Inflammatory macrophage treated with lipopolysaccharide for 1 hour (primary cell): Measurements from ENCODE around the gene CCDC148.
A peak's percentile ranks its signal among the peaks of the same experiment; 100 is the strongest.
"Not testable (repeated sequence)": the region's sequence is repeated elsewhere in the genome, so short reads cannot be mapped to it uniquely, and the experiment has no call there.

Source experiments
- DNase-seq, 2 donors: peaks; one replicate each; pipeline ENCODE4 v3.0.0-alpha.2; 2020 to 2022

CCDC148 gene

DNA sequence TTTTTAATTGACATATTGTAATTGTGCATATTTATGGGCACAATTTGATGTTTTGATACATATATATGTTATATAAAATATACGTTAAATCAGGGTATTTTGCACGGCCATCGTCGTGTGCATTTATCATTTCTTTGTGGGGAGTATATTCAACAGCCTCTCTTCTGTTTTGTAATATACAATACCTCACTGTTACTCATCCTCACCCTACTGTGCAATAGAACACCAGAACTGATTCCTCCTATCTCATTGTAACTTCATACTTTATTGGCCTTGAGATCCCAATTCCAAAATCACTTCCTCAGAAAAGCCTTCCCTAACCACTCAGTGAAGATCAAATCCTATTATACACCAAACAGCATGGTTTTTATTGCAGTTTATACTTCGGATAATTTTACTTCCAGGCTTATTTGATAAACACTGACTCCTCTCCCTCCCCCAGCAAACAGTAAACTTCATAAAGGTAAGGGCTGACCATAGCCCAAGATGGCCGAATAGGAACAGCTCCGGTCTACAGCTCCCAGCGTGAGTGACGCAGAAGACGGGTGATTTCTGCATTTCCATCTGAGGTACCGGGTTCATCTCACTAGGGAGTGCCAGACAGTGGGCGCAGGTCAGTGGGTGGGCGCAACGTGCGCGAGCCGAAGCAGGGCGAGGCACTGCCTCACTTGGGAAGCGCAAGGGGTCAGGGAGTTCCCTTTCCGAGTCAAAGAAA lies 105.6 kb downstream of the CCDC148 start:
- DNase-seq: not testable (repeated sequence)

DNA sequence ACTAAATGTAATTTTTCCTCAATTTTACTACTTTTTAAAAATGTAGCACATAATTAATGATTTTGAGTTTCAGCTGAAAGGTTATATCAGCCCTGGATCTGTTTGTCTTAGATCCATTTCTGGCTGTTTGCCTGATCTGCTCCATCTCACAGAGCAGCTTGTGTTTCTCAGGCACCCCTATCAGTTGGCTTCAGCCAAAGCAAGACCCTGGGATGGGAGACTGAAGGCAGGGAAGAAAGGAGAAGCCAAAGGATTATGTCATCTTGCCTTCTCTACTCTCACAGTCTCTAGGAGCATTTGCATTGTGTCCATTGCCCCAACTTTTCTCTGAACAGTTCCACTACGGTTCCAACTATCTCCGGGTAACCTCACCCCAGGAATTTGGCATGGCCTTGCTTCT lies 110.5 kb downstream of the CCDC148 start:
- no peak for DNase-seq

DNA sequence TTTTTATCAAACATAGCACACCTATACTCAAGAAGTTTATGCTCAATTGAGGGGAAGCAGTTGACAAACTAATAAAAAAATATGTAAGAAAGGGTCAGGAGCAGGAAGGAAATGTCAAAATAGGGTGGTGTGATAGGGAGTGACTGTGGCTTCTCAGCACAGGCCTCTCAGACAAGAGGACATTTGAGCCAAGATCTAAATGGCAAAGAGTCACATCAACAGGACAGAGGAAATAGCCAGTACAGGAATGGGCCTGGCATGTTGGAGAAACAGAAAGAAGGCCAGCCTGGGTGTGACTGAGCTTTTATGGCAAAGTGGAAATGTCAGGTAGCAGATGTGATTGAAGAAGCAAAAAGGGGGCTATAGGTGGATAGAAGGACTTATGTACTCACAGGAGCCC lies 117.0 kb downstream of the CCDC148 start:
- no peak for DNase-seq

DNA sequence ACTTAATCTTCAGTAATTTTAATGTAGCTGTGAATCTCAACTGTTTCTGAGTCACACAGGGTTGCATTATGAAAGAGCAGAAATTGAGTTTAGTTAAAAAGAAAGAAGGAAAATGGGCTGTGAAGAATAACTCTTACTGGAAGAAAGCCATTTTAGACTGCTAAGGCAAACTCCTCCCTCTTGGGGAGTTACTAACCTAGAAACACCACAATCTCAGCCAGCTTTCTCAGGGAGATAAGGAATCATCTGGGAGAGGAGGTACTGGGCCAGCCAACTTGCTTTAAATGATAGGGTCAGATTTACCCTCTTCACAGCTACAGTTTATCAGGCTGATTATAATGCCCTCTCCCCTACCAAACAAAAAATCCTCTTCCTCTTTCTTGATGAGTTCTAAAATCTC lies 119.5 kb downstream of the CCDC148 start:
- no peak for DNase-seq

DNA sequence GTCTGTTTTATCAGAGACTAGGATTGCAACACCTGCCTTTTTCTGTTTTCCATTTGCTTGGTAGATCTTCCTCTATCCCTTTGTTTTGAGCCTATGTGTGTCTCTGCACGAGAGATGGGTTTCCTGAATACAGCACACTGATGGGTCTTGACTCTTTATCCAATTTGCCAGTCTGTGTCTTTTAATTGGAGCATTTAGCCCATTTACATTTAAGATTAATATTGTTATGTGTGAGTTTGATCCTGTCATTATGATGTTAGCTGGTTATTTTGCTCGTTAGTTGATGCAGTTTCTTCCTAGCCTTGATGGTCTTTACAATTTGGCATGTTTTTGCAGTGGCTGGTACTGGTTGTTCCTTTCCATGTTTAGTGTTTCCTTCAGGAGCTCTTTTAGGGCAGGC lies 124.8 kb downstream of the CCDC148 start:
- DNase-seq: not testable (repeated sequence)

DNA sequence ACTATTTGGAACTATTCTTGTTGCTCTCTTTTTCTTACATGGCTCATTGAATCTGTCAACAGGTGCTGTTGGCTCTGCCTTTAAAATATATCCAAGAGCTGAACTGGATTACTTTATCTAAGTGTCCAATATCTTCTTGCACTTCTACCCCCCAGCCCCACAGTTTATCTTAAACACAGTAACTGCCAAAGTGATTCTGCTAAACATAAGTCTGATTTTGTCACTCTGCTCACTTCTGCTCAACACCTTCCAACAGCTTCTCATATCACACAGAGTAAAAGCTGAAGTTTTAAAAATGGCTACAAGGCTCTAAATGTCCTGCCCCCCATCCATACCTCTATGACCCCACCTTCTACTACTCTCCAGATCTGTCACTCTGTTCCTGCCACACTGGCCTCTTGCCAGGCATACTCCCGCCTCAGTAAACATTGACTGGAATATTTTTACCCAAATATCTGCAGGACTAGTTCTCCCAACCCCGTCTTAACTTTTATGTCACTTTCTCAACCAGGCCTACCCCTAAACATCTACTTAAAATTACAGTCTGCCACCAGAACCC lies 130.7 kb downstream of the CCDC148 start:
- no peak for DNase-seq

DNA sequence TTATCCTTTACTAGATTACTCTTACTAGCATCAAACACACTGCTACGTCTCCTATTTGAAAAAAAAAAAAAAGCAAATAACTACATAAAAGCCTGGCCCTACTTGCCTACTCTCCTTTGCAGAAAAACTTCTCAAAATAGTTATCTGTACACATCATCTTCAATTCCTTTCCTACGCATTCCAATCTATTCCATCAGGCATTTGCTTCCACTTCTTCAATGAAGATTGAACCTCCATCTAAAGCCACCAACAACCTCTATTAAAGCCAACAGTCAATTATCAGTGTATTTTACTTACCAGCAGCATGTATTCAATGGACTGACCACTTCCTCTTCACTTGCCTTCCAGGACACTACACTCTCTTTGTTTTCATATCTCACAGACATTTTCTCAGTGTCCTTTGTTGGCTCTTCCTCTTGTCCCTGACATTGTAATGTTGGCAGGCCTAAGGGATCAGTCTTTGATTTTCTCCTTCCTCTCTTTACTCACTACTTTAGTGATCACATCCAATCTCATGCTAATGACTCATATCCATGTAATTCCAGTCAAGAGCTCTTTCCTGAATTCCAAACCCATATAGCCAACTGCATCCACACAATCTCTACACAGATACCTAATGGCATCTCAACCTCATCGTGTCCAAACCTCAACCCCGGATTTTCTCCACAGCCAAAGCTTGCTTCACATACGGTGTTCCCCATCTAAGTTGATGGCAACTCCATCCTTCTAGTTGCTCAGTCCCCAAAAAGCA lies 131.3 kb downstream of the CCDC148 start:
- no peak for DNase-seq

DNA sequence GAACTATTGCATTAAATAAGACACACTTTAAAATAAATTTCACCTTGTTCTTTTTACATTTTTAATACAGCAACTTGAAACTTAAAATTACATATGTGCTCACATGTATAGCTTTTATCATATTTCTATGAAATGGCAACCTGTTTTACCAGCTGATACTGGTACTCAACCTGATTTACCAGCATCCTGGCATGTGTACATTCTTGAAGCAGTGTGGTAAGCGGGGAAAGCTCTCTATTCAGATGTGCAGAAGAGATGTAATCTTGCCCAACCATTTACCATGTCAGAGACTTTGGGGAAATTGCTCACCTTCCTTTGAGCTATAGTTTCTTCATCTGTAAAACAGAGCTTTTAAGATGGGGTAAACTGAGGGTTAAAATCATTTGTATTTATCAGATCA lies 133.2 kb downstream of the CCDC148 start:
- DNase-seq: no peak

DNA sequence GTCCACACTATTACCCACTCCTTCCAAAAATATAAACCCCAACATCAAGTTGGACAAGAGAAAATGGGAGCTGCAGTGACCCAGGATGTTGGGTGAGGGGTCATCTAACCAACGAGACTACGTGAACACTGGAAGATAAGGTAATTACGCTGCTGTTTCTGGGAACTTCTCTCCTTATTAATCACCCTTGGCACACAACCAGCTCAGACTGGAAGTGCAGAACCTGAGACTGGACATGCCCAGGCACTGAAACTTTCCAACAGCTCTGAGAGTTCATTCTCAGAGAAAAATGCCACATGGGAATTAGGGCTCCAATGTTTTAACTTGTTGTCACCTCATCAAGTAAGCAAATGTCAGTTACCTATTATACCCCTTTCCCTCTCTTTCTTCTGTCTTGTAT lies 135.3 kb downstream of the CCDC148 start:
- DNase-seq: no peak

DNA sequence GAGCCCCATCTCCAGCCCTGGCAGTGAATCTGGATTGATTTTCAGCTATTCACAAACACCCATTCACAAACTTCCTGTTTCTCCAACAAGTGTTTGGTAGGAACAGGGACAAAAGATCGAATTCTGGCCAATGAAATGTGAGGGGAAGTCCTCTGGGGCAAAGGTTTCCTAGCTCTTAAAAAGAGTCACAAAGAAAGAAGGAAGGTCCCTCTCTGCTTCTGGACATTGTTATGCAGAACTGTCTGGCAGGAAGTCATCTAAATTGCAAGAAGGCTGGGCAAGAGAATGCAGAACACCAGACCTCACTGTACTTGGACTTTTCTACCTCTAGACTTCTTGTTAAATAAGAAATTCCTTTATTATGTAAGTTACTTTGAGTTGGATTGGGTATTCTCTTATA lies 137.3 kb downstream of the CCDC148 start:
- DNase-seq: peak; percentile 28 to 60

DNA sequence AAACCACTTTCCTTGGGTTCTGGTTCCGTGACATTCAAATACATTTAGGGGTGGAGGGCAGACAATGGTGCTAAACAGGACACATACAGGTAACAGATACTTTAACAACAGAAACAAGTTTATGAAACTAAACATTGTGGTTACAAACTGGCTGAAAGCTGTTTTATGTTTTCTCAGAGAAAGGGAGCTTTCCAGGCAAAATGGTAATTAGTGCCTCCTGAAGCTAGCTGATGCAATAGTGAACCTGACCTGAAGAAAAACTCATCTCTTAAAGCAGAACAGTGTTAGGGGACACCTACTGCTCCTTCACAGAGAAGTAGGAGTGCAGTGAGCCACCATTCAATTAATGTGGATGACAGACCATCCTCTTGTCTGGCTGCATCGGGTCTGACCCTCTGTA lies 138.9 kb downstream of the CCDC148 start:
- DNase-seq: no peak

DNA sequence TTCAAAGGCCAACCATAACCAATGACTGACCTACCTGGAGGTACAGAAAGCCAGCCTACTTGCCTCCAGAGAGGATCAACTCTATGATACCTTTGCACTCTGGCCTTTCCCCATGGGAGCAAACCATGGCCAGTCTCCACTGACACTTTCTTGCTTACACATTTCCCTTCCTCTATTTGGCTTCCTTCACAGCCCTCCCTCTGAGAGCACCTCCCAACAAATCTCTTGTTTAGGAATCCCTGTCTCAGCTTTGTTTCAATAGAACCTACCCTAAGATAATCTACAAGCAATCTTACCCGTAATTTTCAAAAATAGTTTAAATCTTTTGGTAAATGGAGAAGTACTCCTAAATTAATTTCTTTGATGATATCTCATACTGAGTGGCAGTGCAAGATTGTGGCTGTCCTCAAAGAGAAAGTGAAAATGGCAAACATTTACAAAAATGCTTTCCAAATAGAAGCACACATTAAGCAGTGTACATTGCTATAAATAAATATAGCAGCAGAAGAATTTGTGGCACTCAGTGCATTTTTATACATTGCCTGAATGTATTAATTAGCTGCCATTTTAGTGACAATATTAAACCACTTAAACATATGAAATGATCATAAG lies 140.6 kb downstream of the CCDC148 start:
- DNase-seq: no peak

DNA sequence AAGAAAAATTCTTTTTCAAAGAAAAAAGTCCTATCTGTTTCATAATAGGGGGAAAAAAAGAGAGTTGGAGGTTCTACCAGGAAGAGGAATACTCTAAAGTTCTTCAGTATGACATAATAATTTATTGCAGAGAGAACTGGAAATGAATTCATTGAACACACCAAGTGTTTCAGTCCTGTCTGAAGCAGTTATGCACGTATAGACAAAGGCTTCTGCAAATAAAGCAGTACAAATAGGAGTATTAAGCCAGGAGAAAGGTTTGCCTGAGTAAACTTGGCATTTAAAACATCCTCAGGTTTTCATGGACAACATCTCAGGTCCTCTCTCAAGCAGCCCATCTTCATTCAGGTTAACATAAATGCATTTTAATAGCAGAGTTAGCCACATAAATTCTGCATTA lies 141.6 kb downstream of the CCDC148 start:
- no peak for DNase-seq

DNA sequence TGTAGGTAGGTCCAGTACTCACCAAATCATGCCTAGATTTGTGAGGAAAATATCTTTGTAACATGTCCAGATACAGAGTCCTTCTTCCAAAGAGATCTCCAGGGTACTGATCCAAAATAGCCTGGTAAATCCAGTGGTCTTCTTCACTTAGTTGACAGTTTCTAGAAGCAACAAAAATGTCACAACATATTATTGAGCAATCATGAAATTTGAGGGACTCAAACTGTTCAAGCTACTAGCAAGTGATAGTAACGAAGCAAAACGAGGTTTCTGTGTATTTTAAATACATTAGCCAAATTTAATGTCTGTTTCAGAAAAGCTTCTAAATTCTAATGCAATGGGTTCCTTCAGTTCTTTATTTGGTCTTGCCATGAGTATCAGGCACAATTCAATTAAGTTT lies 142.8 kb downstream of the CCDC148 start:
- DNase-seq: no peak

DNA sequence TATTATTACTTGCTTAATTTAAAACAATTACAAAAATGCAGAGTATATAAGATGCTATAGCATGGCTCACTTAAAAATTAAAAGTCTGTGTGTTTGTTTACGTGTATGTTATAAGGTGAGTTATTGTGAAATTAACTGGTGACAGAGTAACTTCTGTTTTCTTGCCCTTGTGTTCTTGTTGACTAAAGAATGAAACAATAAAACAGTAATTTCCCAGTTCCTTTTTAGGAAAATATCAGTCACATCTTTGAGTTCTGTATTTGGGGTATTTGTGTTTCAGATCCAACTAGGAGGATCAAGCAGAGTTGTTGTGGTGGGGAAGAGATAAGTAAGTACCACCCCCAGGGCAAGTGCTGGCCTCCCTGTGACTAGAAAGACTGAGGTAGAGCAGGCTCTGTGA lies 143.6 kb downstream of the CCDC148 start:
- peak; percentile 25 to 33 for DNase-seq

DNA sequence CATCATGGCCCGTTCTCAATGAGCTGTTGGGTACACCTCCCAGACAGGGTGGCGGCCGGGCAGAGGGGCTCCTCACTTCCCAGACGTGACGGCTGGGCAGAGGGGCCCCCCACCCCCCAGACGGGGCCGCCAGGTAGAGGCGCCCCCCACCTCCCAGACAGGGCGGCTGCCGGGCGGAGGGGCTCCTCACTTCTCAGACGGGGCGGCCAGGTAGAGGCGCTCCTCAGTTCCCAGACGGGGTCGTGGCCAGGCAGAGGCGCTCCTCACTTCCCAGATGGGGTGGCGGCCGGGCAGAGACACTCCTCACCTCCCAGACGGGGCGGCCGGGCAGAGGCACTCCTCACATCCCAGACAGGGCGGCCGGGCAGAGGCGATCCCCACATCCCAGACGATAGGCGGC lies 146.1 kb downstream of the CCDC148 start:
- DNase-seq: not testable (repeated sequence)

DNA sequence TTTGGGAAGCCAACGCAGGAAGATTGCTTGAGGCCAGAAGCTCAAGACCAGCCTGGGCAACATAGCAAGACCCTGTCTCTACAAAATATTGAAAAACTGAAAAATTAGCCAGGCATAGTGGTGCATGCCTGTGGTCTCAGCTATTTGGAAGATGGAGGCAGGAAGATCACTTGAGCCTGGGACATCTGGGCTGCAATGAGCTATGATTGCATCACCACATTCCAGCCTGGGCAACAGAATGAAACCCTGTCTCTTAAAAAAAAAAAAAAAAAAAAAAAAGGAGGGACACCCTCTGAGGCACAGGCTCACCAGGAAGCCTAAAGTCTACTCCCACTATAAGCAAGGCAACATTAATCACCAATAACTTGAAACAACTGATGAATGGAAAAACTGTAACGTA lies 151.1 kb downstream of the CCDC148 start:
- DNase-seq: no peak

DNA sequence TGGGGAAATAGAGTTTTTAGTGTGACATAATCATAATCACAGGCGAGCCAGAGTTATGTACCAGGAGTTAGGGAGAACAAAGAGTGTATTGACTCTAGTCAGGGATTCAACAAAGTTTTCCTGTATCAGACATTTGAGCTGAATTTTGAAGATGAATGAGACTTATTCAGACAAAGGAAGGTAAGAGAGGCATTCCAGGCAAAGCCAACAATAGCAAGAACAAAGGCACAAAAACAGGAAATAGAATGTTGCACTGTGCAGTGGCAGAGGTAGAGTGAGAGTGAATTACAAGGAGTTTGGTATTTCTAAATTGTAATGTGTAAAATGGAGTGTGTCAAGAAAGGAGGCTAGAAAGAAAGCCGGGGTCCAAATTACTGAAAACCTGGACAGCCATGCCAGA lies 156.2 kb downstream of the CCDC148 start:
- no peak for DNase-seq

DNA sequence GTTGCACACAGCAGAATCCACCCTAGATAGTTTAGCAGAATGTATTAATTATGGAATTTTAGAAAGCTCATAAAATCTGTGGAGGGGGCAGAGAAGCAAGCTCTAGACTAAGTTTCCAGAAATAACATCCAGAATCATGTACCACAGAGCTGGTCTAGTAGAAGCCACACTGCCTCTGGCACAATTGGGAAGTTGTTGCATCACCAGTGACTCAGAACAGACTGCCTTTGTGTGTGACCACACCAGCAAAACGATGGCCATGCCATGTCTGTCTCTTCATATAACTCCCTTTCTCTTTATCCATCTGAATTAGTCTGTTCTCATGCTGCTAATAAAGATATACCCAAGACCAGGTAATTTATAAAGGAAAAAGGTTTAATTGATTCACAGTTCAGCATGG lies 158.9 kb downstream of the CCDC148 start:
- DNase-seq: peak; percentile 48 to 69

DNA sequence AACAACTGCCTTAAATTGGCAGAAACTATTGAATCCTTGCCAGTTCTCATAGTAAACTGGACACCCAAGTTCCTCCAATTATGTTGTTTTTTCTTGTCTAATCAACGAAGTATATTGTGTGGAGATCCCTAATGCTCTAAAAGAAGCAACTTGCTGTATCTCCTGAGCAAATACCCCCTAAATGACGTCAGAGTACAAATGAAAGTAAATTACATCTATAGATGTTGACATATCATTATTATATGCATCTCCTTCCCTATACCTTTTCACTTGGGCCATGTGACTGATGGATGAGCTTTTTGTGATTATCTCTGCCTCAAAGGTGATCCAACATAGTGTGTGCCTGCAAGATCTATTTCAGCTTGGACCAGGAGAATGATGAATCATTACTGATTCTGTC lies 159.4 kb downstream of the CCDC148 start:
- no peak for DNase-seq

DNA sequence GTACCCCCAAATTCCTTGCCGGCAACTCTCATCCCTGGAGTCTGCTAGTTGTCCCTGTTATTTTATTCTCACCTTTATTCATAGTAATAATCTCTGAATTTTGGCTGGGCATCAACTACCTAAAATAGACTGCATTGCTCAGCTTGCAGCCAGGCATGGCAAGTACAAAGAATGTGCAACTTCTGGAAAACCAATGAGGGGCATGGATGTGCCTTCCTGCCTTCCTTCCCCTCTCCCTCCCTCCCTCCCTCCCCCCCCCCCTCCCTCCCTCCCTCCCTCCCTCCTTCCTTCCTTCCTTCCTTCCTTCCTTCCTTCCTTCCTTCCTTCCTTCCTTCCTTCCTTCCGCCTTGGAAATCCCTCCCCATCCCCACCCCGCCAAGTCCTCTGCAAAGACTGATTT lies 162.8 kb downstream of the CCDC148 start:
- DNase-seq: no peak

DNA sequence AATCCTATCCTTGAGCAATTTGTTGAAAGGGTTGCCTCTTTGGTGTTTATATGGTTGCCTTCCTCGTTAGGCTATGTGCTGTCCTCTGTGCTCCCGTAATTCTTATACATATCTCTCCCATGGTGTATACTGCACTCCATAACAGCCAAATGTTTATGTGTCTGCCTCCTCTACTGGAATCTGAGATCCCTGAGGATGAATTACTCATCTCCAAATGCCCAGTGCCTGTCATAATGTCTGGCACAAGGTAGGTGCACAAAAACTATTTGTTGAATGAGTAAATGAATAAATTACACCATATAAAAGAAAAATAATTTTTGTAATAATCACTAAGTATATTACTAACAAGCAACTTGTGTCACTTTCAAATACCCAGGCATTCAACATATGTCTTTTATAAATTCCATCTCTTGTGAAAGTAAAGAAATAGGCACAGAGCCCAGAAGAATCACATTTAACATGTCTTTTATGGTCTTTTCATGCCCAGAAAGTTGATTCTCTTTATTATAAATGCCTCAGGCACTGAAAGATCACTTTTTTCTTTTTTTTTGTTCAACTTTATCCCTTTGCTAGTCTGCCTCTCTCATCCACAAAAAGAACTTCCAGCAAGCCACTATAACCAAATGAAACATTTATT lies 164.9 kb downstream of the CCDC148 start:
- DNase-seq: no peak

DNA sequence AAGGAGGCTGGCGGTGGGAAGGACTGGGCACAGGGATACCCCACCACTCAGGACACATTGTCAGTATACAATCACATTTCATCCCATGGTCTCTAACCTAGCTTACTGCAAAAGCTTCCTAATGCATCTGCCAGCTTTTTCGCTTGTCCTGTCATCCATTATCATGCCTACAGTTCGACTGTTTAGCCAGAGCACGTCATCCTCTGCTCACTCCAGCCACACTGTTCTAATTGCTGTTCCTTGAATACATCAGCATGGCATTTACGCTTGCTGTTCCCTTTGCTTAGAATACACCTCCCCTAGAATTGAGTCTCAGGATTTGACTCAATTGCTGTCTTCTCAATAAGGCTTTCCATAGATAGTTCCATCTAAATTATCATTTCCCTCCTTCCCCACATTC lies 166.3 kb downstream of the CCDC148 start:
- DNase-seq: no peak
